ENCODE data around the gene HKDC1. TPM values are rescaled to one million over a fixed set of nuclear protein-coding genes. Genes with fewer than 3 reads are reported as not detected.

Gene HKDC1
- total RNA-seq, 1 donor from 2014 or later = 1.3 TPM

- intact Hi-C loops (cut with micrococcal nuclease) = no loop called here
Observed at GRCh38 chr10:69216577-69217118, 3.5 kb upstream of the HKDC1 start.

DNA sequence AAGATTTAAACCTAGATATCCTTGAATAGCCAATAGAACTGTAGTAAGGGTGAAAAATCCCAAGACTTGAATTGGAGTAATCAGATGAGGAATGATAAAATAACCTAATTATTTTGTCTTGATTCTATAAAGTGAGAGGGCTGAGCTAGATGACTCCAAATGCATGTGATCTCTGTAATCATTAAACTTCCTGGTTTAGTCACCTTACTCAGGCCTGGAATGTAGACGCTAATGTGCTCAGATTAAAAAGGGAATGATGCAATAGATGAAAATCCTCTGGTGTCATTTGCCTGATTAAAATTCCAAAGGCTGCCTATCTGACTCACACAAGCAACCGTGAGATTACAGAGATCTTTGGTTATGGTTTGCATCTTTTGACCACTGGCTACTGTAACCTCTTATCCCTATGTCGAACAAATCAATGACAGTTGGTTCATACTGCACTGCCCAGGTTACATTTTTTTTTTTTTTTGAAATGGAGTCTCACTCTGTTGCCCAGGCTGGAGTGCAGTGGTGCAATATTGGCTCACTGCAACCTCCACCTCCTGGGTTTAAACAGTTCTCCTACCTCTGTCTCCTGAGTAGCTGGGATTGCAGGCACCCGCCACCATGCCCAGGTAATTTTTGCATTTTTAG is 2.9 kb upstream of the HKDC1 start:
- intact Hi-C loops (cut with micrococcal nuclease) = no loop called here

- intact Hi-C loops (cut with micrococcal nuclease) = no loop called here
Observed at GRCh38 chr10:69218831-69219230, 1.3 kb upstream of the HKDC1 start.

DNA sequence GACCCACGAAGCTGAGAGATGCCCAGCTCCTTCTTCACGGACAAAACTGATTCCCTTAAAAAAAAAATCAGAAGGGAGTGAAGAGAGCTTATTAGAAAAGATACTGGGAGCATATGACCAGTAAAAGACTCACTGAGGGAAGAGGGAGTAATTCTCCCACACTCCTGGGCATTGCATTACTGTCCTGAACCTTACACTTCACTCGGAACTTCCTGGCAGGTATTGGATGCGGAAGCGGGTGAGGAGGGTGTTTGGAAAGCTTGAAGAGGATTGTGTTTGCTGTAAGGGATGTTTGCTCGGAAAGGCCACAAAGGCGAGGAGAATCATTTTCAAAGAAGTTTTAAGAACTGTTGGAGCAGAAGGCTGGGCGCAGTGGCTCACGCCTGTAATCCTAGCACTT is 375 bp downstream of the HKDC1 start:
- intact Hi-C loops (cut with micrococcal nuclease) = loop anchor here (5.0 kb wide), 1 partner anchor 213 kb away; no protein-coding TSS in a partner anchor

DNA sequence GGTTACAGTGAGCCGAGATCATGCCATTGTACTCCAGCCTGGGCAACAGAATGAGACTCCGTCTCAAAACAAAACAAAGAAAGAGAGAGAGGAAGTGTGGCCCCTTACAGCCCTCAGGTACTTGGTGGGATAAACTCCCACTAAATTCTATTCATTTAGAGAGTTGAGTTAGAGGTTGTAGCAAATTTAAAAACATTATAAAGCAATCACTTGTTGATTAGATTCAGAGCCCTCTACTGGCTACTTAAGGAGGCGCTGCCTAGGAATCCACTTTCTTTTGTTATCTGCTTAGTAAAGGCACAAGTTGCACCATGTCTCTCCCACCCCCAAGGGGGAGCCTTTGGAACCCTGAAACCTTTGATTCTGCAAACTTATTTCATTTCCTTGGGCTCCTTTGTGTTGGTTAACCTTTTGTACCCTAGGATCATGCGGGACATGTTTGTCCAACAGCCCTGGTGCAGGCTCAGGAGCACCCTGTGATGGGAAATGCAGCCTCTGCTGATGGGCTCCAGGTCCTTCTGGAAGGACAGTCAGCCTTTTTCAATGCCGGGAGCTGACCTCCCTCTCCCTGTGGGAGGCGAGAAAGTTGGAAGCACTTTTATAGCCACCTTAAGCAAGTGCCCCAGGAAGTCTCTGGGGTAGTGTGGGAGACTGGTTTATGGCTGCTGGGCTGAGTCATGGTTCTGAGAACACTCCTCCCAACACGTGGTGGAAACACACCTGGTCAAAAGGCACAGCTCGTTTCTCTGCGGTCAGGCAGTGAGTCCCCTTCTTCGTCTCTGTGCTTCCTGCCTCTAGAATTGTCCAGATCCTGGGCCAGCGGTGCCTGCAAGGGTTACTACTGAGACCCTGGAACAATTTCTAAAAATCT is 2.3 kb downstream of the HKDC1 start:
- intact Hi-C loops (cut with micrococcal nuclease) = loop anchor here (1.0 to 5.0 kb wide), 6 partner anchors 18 to 234 kb away; partner anchors contain the start of genes KIFBP, SUPV3L1 and VPS26A

- intact Hi-C loops (cut with micrococcal nuclease) = loop anchor here (2.0 to 5.0 kb wide), 2 partner anchors 98 to 216 kb away; partner anchors contain the start of gene VPS26A
Observed at GRCh38 chr10:69223028-69223342, 2.9 kb downstream of the HKDC1 start.

- intact Hi-C loops (cut with micrococcal nuclease) = loop anchor here (5.0 kb wide), 1 partner anchor 218 kb away; no protein-coding TSS in a partner anchor
Observed at GRCh38 chr10:69224862-69225657, 4.9 kb downstream of the HKDC1 start.

DNA sequence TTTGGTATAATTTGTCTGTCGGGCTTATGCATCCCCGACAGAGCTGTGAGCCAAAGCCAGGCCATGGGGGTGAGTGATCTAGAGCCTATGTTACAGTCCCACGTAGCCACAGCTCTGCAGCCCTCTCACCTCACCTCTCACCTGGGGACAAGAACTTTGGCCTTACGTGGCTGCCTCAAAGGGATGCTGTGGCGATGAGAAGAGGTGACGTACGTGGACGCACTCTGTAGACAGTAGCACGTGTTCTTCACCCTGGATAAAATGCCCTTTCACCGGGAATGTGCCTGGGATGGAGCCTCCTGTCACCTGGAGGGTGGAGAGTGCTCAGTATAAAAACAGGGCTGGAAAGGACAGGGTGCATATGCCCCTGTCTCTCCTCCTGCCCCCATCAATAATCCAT is 5.5 kb downstream of the HKDC1 start:
- intact Hi-C loops (cut with micrococcal nuclease) = no loop called here

GRCh38 chr10:69226919-69227450 is 6.9 kb downstream of the HKDC1 start:
- intact Hi-C loops (cut with micrococcal nuclease) = no loop called here

GRCh38 chr10:69228151-69228550 is 8.0 kb downstream of the HKDC1 start:
- intact Hi-C loops (cut with micrococcal nuclease) = no loop called here

DNA sequence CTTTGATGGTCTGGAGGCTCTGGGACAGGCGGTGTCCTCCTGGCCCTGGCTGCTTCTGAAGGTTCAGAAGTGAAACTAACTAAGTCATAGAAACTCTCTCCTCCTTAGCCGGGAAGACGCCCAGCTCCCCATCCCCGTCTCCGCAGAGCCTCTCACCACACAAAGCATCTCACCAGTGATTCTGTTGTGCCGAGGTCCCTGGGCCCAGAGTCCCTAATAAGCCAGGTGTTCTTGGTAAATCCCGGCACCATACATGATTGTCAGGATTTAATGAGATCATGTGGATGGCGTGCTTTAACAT is 9.4 kb downstream of the HKDC1 start:
- intact Hi-C loops (cut with micrococcal nuclease) = no loop called here

DNA sequence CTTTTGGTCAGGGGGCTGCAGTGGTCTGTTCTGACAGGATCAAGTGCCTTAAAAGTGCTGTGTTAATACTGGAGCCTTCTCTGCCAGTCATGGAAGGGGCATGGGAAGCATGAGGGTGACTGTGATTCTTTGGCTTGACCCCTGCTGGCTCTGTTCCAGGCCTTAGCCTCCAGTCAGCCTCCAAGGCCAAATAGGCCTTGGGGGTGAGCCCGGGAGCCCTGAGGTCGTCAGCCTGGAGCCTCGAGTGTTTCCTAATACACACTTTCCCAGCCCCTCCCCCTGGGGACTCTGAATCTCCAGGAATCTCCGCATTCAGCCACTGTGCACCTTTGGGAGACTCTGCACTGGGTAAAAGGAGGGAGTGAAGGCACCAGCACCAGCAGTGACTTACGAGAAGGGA is 10.0 kb downstream of the HKDC1 start:
- intact Hi-C loops (cut with micrococcal nuclease) = no loop called here

DNA sequence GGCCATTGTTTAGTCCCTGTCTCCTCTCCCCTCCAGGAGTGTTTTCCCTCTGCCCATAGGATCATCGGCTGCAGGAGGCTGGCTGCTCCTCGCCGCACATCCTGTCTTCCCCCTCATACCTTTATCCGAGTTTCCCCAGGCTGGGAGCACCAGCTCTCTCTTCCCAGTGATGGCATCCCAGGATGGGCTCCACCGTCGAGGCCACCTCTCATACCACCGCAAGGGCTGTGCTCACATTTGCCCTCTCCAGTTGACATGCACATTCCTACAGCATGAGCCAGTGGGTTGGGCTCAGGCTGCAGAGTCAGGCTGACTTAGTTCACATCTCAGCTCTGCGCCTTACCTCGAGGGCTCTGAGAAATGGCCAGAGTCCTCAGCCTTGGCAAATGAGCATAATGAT is 12.1 kb downstream of the HKDC1 start:
- intact Hi-C loops (cut with micrococcal nuclease) = no loop called here

DNA sequence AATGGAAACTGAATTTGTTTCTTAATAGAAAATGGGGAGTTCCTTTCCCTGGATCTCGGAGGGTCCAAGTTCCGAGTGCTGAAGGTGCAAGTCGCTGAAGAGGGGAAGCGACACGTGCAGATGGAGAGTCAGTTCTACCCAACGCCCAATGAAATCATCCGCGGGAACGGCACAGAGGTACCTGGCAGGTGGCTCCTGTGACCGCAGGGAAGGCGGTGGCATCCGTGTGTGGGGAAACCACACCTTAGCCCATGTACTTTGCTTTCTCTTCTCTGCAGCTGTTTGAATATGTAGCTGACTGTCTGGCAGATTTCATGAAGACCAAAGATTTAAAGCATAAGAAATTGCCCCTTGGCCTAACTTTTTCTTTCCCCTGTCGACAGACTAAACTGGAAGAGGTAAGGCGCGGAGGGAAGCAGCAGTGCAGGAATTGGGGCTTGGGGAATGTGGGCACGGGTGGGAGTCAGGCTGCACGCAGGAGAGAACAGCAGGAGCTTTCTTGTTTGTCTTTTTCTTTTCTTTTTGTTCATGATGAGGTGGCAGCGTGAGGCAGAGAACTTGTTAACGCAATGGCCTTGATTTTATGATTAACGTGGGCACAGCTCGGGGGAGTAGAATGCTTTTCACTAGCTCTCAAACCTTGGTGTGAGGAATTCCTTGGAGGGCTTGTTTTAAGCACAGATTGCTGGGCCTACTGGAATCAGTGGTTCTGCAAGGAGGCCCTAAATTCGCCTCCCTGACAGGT is 12.8 kb downstream of the HKDC1 start:
- intact Hi-C loops (cut with micrococcal nuclease) = no loop called here

- intact Hi-C loops (cut with micrococcal nuclease) = no loop called here
Observed at GRCh38 chr10:69234447-69234846, 14.3 kb downstream of the HKDC1 start.

- intact Hi-C loops (cut with micrococcal nuclease) = loop anchor here (1.0 to 5.0 kb wide), 5 partner anchors 80 to 400 kb away; no protein-coding TSS in a partner anchor
Observed at GRCh38 chr10:69237528-69238159, 17.5 kb downstream of the HKDC1 start.

- intact Hi-C loops (cut with micrococcal nuclease) = loop anchor here (5.0 kb wide), 2 partner anchors 78 to 398 kb away; no protein-coding TSS in a partner anchor
Observed at GRCh38 chr10:69239136-69239535, 19.0 kb downstream of the HKDC1 start.

GRCh38 chr10:69239816-69240434 is 19.8 kb downstream of the HKDC1 start:
- intact Hi-C loops (cut with micrococcal nuclease) = loop anchor here (5.0 kb wide), 2 partner anchors 77 to 397 kb away; no protein-coding TSS in a partner anchor

DNA sequence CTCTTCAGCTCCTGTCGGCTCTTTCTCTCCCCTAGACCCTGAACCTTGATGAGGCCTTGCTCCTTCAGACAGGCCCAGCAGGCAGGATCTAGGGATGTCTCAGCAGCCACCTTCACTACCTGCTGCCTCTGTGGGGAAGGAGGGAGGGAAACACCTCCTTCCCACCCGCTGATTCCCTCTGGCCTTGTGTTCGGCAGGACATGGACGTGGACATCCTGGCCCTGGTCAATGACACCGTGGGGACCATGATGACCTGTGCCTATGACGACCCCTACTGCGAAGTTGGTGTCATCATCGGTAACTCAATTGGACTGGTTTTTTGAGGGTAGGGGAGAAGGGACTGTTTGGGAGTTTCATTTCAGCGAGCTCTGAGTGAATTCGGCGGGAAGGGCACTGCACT is 20.3 kb downstream of the HKDC1 start:
- intact Hi-C loops (cut with micrococcal nuclease) = no loop called here

DNA sequence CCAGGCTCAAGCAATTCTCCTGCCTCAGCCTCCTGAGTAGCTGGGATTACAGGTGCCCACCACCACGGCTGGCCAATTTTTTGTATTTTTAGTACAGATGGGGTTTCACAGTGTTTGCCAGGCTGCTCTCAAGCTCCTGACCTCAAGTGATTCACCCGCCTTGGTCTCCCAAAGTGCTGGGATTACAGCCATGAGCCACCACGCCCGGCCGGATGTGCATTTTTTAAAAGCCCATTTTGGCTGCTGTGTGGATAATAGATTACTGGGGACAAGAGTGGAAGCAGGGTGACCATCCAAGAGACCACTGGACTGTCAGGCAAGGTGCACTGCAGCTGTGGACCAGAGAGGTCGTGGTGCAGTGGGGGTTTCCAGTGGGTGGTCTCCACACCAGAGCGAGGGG is 21.4 kb downstream of the HKDC1 start:
- intact Hi-C loops (cut with micrococcal nuclease) = no loop called here

Data from T-helper 2 cell treated with Interferon-gamma antibody and Interleukin-4, amounts not matched to agents 100 ng/mL and 5 ng/mL, for 36 hours (primary cell).